H1 (cell line): Measurements from ENCODE around the gene RAB33A. TPM values are rescaled to one million over a fixed set of nuclear protein-coding genes. Genes with fewer than 3 reads are reported as not detected.

ENCODE experiments used
- CTCF ChIA-PET: fragments of 300-600 bp; sonication (Branson Sonifier 250); formaldehyde crosslinking; loops from one replicate; lab custom pipeline; 2021; ENCODE audit not compliant: partially characterized antibody; lab: Charles Lee
- POLR2A ChIA-PET: fragments of 300-600 bp; sonication (Branson Sonifier 250); formaldehyde crosslinking; loops from one replicate; lab custom pipeline; 2021; ENCODE audit warnings: inconsistent platforms; ENCODE audit not compliant: partially characterized antibody; lab: Charles Lee
- DNase-seq, 2 experiments: peaks; one replicate each; pipeline versions ENCODE4 v3.0.0 to v3.0.0-alpha.2; 2010 to 2022; ENCODE audit warnings: low spot score in 2 of 2, low read depth in 1 of 2, mixed read lengths in 1 of 2
- FAIRE-seq: peaks from 2 replicates; lab custom pipeline; 2011; peaks lifted over from hg19 to GRCh38; lab: Jason Lieb, UNC
- H2AFZ ChIP-seq: 2 replicates; pipeline ENCODE4 v1.8.1; 2012; ENCODE audit warnings: low read length, inconsistent platforms
- H2AK5ac ChIP-seq: 2 replicates; pipeline ENCODE4 v1.6.1; 2013; ENCODE audit warnings: low read depth, low read length
- H2BK120ac ChIP-seq: replicated peaks from 2 replicates; pipeline ENCODE3; 2013; ENCODE audit warnings: low read depth, low read length, inconsistent platforms
- H2BK12ac ChIP-seq: 2 replicates; pipeline ENCODE4 v1.6.1; 2013; ENCODE audit warnings: low read depth, low read length
- H2BK15ac ChIP-seq: 2 replicates; pipeline ENCODE4 v1.6.1; 2013; ENCODE audit warnings: low read length
- H2BK20ac ChIP-seq: 2 replicates; pipeline ENCODE4 v1.6.1; 2013; ENCODE audit warnings: low read length
- H2BK5ac ChIP-seq: 2 replicates; pipeline ENCODE4 v1.6.1; 2013; ENCODE audit warnings: low read depth, low read length
- H3K14ac ChIP-seq: 2 replicates; pipeline ENCODE4 v1.6.1; 2013; ENCODE audit warnings: inconsistent platforms; ENCODE audit not compliant: insufficient read length
- H3K18ac ChIP-seq: 2 replicates; pipeline ENCODE4 v1.6.1; 2013; ENCODE audit warnings: low read length; ENCODE audit errors: extremely low read depth
- H3K23ac ChIP-seq: 2 replicates; pipeline ENCODE4 v1.6.1; 2013; ENCODE audit warnings: inconsistent platforms; ENCODE audit not compliant: insufficient read length
- H3K23me2 ChIP-seq: 2 replicates; pipeline ENCODE4 v1.6.1; 2013; ENCODE audit warnings: low read depth, low read length
- H3K27ac ChIP-seq: 2 replicates; pipeline ENCODE4 v1.6.1; 2011; ENCODE audit warnings: low read depth, low read length, inconsistent platforms
- H3K27me3 ChIP-seq, 4 experiments: replicated peaks in 1 of 4; 1 replicate in 1 of 4; 2 replicates in 3 of 4; pipeline versions ENCODE4 v1.6.1 to v1.8.1; 2011 to 2013; ENCODE audit warnings: low read length in 3 of 4, mild to moderate bottlenecking in 3 of 4, inconsistent platforms in 2 of 4, mixed read lengths in 2 of 4, moderate library complexity in 1 of 4; ENCODE audit not compliant: control insufficient read depth in 3 of 4, insufficient read depth in 3 of 4; ENCODE audit errors: extremely low read depth in 1 of 4
- H3K36me3 ChIP-seq, 4 experiments: 2 replicates each; pipeline versions ENCODE4 v1.6.1 to v1.8.1; 2011 to 2013; ENCODE audit warnings: mild to moderate bottlenecking in 4 of 4, low read length in 3 of 4, moderate library complexity in 2 of 4, control low read depth in 1 of 4, inconsistent platforms in 1 of 4; ENCODE audit not compliant: insufficient read depth in 4 of 4, control insufficient read depth in 2 of 4
- H3K4ac ChIP-seq: replicated peaks from 2 replicates; pipeline ENCODE3; 2013; ENCODE audit warnings: low read length, low read depth, mixed read lengths, inconsistent platforms; ENCODE audit not compliant: insufficient read length
- H3K4me1 ChIP-seq, 4 experiments: replicated peaks in 1 of 4; 1 replicate in 1 of 4; 2 replicates in 3 of 4; pipeline versions ENCODE4 v1.6.1 to v1.8.1; 2011 to 2013; ENCODE audit warnings: low read length in 3 of 4, inconsistent platforms in 2 of 4, mixed read lengths in 1 of 4; ENCODE audit not compliant: insufficient read depth in 4 of 4, control insufficient read depth in 3 of 4
- H3K4me2 ChIP-seq, 2 experiments: 2 replicates each; pipeline versions ENCODE4 v1.6.1 to v1.8.1; 2011 to 2013; ENCODE audit warnings: low read depth in 2 of 2, low read length in 2 of 2, control low read depth in 1 of 2, inconsistent platforms in 1 of 2, mild to moderate bottlenecking in 1 of 2; ENCODE audit not compliant: insufficient read depth in 1 of 2
- H3K4me3 ChIP-seq, 4 experiments: fragments of 200-600, 300-600 bp in 1 of 4; sonication (generic), shearing (Covaris generic), sonication (Bioruptor Twin) in 1 of 4; 2 replicates each; pipeline versions ENCODE4 v1.5.1 to v1.8.1; 2011 to 2016; ENCODE audit warnings: low read length in 4 of 4, low read depth in 3 of 4, control low read depth in 2 of 4, inconsistent platforms in 2 of 4, mild to moderate bottlenecking in 2 of 4, mixed read lengths in 1 of 4, moderate library complexity in 1 of 4; ENCODE audit not compliant: insufficient read depth in 2 of 4; ENCODE audit errors: extremely low read depth in 1 of 4
- H3K56ac ChIP-seq: replicated peaks from 2 replicates; pipeline ENCODE3; 2013; ENCODE audit warnings: low read depth, mild to moderate bottlenecking, mixed read lengths, low read length, inconsistent platforms; ENCODE audit not compliant: insufficient read length
- H3K79me1 ChIP-seq: 2 replicates; pipeline ENCODE4 v1.6.1; 2013; ENCODE audit warnings: low read depth, low read length, control low read depth
- H3K79me2 ChIP-seq, 2 experiments: 2 replicates each; pipeline versions ENCODE4 v1.6.1 to v1.8.1; 2012 to 2013; ENCODE audit warnings: low read length in 2 of 2, mild to moderate bottlenecking in 2 of 2, inconsistent platforms in 1 of 2; ENCODE audit not compliant: insufficient read depth in 2 of 2, control insufficient read depth in 1 of 2
- H3K9ac ChIP-seq, 4 experiments: replicated peaks in 1 of 4; 1 replicate in 1 of 4; 2 replicates in 3 of 4; pipeline versions ENCODE4 v1.6.1 to v1.8.1; 2011 to 2013; ENCODE audit warnings: low read depth in 3 of 4, low read length in 3 of 4, control low read depth in 2 of 4, mild to moderate bottlenecking in 2 of 4, moderate library complexity in 2 of 4, inconsistent platforms in 1 of 4; ENCODE audit errors: extremely low read depth in 1 of 4
- H3K9me3 ChIP-seq, 2 experiments: 2 replicates each; pipeline versions ENCODE4 v1.6.1 to v1.8.1; 2012 to 2013; ENCODE audit warnings: mild to moderate bottlenecking in 2 of 2, moderate library complexity in 2 of 2, control low read depth in 1 of 2, inconsistent platforms in 1 of 2, low read depth in 1 of 2, low read length in 1 of 2, mixed read lengths in 1 of 2; ENCODE audit not compliant: insufficient read depth in 2 of 2
- H4K20me1 ChIP-seq, 2 experiments: replicated peaks in 1 of 2; 2 replicates each; pipeline versions ENCODE3 to v1.8.1; 2011 to 2013; ENCODE audit warnings: inconsistent platforms in 2 of 2, low read length in 2 of 2, mild to moderate bottlenecking in 1 of 2; ENCODE audit not compliant: insufficient read depth in 2 of 2, control insufficient read depth in 1 of 2
- H4K5ac ChIP-seq: 2 replicates; pipeline ENCODE4 v1.6.1; 2013; ENCODE audit warnings: low read length, low read depth, mixed read lengths, inconsistent platforms; ENCODE audit not compliant: insufficient read length
- H4K8ac ChIP-seq: 2 replicates; pipeline ENCODE4 v1.8.0; 2013; ENCODE audit warnings: mild to moderate bottlenecking, moderate library complexity, low read length, inconsistent platforms; ENCODE audit not compliant: insufficient read depth; ENCODE audit errors: extremely low read depth
- H4K91ac ChIP-seq: replicated peaks from 2 replicates; pipeline ENCODE3; 2013; ENCODE audit warnings: low read length, mixed read lengths, inconsistent platforms; ENCODE audit not compliant: insufficient read length
- BCL11A ChIP-seq, 2 experiments: IDR thresholded peaks; one replicate each; pipeline ENCODE4 v1.6.1; 2011; ENCODE audit warnings: low read depth in 2 of 2, low read length in 2 of 2, mild to moderate bottlenecking in 2 of 2
- BRCA1 ChIP-seq: IDR thresholded peaks from 2 replicates; pipeline ENCODE4 v1.6.1; 2012; ENCODE audit warnings: low read depth, low read length, improper control_type of control experiment
- SIRT6 ChIP-seq: IDR thresholded peaks from one replicate; pipeline ENCODE4 v1.7.1; 2012; ENCODE audit warnings: low read length, inconsistent platforms
- TEAD4 ChIP-seq: IDR thresholded peaks from 2 replicates; pipeline ENCODE4 v1.6.1; 2012; ENCODE audit warnings: low read depth, low read length, inconsistent platforms, mixed read lengths
- WGBS, 2 experiments: shearing (Covaris generic) in 1 of 2; methylation state at CpG; one replicate each; pipeline versions ENCODE4 v1.1.6 to v1.1.7; 2013 to 2015; ENCODE audit warnings: low lambda C conversion rate in 2 of 2, mixed read lengths in 2 of 2, inconsistent platforms in 1 of 2, low coverage in 1 of 2, missing lambda C conversion rate in 1 of 2; ENCODE audit not compliant: insufficient replicate concordance in 2 of 2, insufficient coverage in 1 of 2, insufficient read length in 1 of 2; ENCODE audit errors: extremely low coverage in 1 of 2, missing lambda C conversion rate in 1 of 2; 5-methylcytosine and 5-hydroxymethylcytosine counted together
- polyA plus RNA-seq, 7 experiments: library from polyadenylated mRNA; depleted of rRNA in 3 of 7; stranded (reverse) in 5 of 7; unstranded in 2 of 7; fragments of >200 nt in 5 of 7; fragments of 200-250 nt in 2 of 7; gene quantifications; 1 replicate in 5 of 7; 2 replicates in 1 of 7; 4 replicates in 1 of 7; pipeline versions ENCODE4 v1.2.1 to v1.2.3, GENCODE V29; 2011 to 2013; ENCODE audit warnings: missing spikeins in 2 of 7, mixed read lengths in 2 of 7
- total RNA-seq: library from RNA; stranded (reverse); fragmentation: NEBNext Ultra II Directional; extraction: Animal tissue kit (Norgen Biotek cat#: 25700); gene quantifications from 2 replicates; pipeline ENCODE4 v1.2.1, GENCODE V29; 2021
- TF ChIP-seq, protein P1 (sequence below): IDR thresholded peaks from 2 replicates; pipeline ENCODE4 v1.6.1; 2011; ENCODE audit warnings: low read length, improper control_type of control experiment
- TF ChIP-seq, protein P2 (sequence below): IDR thresholded peaks from 2 replicates; pipeline ENCODE4 v1.6.1; 2012; ENCODE audit warnings: low read length, inconsistent platforms

Gene RAB33A
- total and polyA plus RNA-seq, 2 of the 8 experiments (the other 6 are each of a cell fraction or from before 2014, with no cell fraction given) = 2.8 to 4.6 TPM

DNA sequence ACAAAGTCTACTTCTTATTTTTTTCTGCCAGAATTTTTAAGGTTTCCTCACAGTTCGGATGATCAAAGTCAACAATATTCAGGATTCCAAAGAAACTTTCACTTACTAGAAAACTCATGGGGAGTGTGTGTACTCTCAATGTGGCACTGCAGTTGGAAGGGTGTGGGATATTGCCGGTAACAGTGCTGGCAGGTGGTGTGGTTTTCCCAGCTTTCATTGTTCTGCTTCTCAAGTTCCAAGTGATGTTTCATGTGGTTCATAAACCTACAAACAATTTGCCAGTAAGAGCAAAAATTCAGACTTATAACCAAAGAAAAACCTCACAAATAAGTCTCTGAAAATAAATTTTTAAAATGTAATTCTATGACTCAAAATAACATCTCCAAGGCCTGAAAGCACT is 57.1 kb downstream of the RAB33A start:
- no peak for DNase-seq
- H2BK12ac ChIP-seq = no peak overlapping the region
- no peak overlapping the region for H3K4ac ChIP-seq
- POLR2A ChIA-PET = no interaction called here
- no peak overlapping the region for H3K23ac ChIP-seq
- H4K20me1 ChIP-seq = no peaks in the 10 kb centered on the region
- H3K4me2 ChIP-seq = no peak overlapping the region
- H2BK20ac ChIP-seq = no peak overlapping the region
- no peak overlapping the region for H4K5ac ChIP-seq
- CTCF ChIA-PET = no interaction called here
- WGBS, 2 experiments = 92% methylated on average over 2 of the region's 2 CpGs; no CpG with 5 or more reads in 1 of the 2 experiments
- no peak overlapping the region for H2AK5ac ChIP-seq
- no peaks in the 10 kb centered on the region for H3K79me2 ChIP-seq
- peaks cover 0 to 59% (median 19%) of the 10 kb centered on the region in 4 experiments; a peak in 6 of 8 replicates for H3K36me3 ChIP-seq
- no peak for FAIRE-seq
- no peak overlapping the region for H2BK15ac ChIP-seq
- H3K9ac ChIP-seq = no peak overlapping the region
- H3K9me3 ChIP-seq = no peaks in the 10 kb centered on the region
- H3K23me2 ChIP-seq = no peaks in the 10 kb centered on the region
- H3K56ac ChIP-seq = no peak overlapping the region
- TF ChIP-seq, protein P1, sequence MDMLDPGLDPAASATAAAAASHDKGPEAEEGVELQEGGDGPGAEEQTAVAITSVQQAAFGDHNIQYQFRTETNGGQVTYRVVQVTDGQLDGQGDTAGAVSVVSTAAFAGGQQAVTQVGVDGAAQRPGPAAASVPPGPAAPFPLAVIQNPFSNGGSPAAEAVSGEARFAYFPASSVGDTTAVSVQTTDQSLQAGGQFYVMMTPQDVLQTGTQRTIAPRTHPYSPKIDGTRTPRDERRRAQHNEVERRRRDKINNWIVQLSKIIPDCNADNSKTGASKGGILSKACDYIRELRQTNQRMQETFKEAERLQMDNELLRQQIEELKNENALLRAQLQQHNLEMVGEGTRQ = no peak
- TF ChIP-seq, protein P2, sequence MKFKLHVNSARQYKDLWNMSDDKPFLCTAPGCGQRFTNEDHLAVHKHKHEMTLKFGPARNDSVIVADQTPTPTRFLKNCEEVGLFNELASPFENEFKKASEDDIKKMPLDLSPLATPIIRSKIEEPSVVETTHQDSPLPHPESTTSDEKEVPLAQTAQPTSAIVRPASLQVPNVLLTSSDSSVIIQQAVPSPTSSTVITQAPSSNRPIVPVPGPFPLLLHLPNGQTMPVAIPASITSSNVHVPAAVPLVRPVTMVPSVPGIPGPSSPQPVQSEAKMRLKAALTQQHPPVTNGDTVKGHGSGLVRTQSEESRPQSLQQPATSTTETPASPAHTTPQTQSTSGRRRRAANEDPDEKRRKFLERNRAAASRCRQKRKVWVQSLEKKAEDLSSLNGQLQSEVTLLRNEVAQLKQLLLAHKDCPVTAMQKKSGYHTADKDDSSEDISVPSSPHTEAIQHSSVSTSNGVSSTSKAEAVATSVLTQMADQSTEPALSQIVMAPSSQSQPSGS = no peak
- TF ChIP-seq TEAD4 (no peak), BCL11A (IDR thresholded peaks at IDR 0.05; ENCODE audit: low read depth in 2 of 2, low read length in 2 of 2) (no peak), BRCA1 (no peak), SIRT6 (no peak)
- no peak overlapping the region for H2BK5ac ChIP-seq
- H3K79me1 ChIP-seq = no peaks in the 10 kb centered on the region
- H2AFZ ChIP-seq = no peak overlapping the region
- H3K4me3 ChIP-seq = no peak overlapping the region
- H3K4me1 ChIP-seq = no peaks in the 10 kb centered on the region
- H2BK120ac ChIP-seq = no peak overlapping the region
- no peak overlapping the region for H3K14ac ChIP-seq
- no peak overlapping the region for H3K18ac ChIP-seq
- no peaks in the 10 kb centered on the region for H3K27me3 ChIP-seq
- no peak overlapping the region for H3K27ac ChIP-seq
- H4K8ac ChIP-seq = no peak overlapping the region
- no peak overlapping the region for H4K91ac ChIP-seq
